Prostate gland (tissue), 2 donors: ENCODE results near the gene HDGFL3. TPM values are rescaled to one million over a fixed set of nuclear protein-coding genes. Genes with fewer than 3 reads are reported as not detected.

Source experiments
- DNase-seq: peaks from one replicate; pipeline ENCODE4 v3.0.0-alpha.2; 2019; ENCODE audit warnings: low spot score
- H3K27ac ChIP-seq, 2 donors: fragments of 200-600 bp; sonication (generic); 2 replicates each; pipeline ENCODE4 v1.5.1; 2017 to 2019
- H3K27me3 ChIP-seq: fragments of 200-600 bp; sonication (generic); replicated peaks from 2 replicates; pipeline ENCODE4 v1.5.1; 2019; ENCODE audit not compliant: insufficient read depth
- H3K36me3 ChIP-seq, 2 donors: fragments of 200-600 bp; sonication (generic); 1 replicate in 1 of 2; 2 replicates in 1 of 2; pipeline versions ENCODE4 v1.5.1 to v1.8.1; 2017 to 2019
- H3K4me1 ChIP-seq: fragments of 200-600 bp; sonication (generic); replicated peaks from 2 replicates; pipeline ENCODE4 v1.5.1; 2019
- H3K4me3 ChIP-seq, 2 donors: fragments of 200-600 bp; sonication (generic); 2 replicates each; pipeline ENCODE4 v1.5.1; 2017 to 2019
- H3K9me3 ChIP-seq: fragments of 200-600 bp; sonication (generic); 2 replicates; pipeline ENCODE4 v1.5.1; 2017
- POLR2A ChIP-seq: fragments of 450-650 bp; IDR thresholded peaks from one replicate; pipeline ENCODE4 v1.6.1; 2016; ENCODE audit warnings: antibody characterized with exemption, mild to moderate bottlenecking
- POLR2AphosphoS5 ChIP-seq: sonication (generic); formaldehyde crosslinking; IDR thresholded peaks from one replicate; pipeline ENCODE4 v1.6.1; 2017; ENCODE audit warnings: antibody characterized with exemption
- WGBS: methylation state at CpG from one replicate; pipeline ENCODE4 v1.1.5; 2018; 5-methylcytosine and 5-hydroxymethylcytosine counted together
- intact Hi-C: fragments of 100-400 bp; cut with DNase I; formaldehyde crosslinking; loops from one replicate; pipeline ENCODE4 v1.14.2; 2022
- total RNA-seq, 2 donors: library from RNA; depleted of rRNA; stranded (reverse); fragments of >200 nt; gene quantifications; one replicate each; pipeline ENCODE4 v1.1.0, GENCODE V29; 2016
- TF ChIP-seq, protein P1 (sequence below), 4 experiments: fragments of 200-600 bp in 2 of 4; fragments of 450-650 bp in 2 of 4; sonication (generic) in 2 of 4; IDR thresholded peaks; 1 replicate in 3 of 4; 2 replicates in 1 of 4; pipeline ENCODE4 v1.5.1; 2016 to 2019; ENCODE audit warnings: antibody characterized with exemption in 4 of 4, mild to moderate bottlenecking in 2 of 4, moderate library complexity in 2 of 4

Gene HDGFL3
- total RNA-seq, 2 donors from 2014 or later: 19.4 to 55.4 TPM

DNA sequence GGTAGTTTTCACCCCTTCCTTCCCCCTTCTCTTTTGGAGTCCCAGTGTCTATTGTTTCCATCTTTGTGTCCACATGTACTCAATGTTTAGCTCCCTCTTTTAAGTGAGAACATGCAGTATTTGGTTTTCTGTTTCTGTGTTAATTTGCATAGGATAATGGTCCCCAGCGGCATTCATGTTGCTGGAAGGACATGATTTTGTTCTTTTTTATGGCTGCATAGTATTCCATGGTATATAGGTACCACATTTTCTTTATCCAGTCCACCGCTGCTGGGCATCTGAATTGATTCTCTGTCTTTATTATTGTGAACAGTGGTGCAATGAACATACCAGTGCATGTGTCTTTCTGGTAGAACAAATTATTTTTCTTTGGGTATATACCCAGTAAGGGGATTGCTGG lies 7.7 kb upstream of the HDGFL3 start:
- WGBS: 93% methylated on average over 2 of the region's 2 CpGs
- H3K27me3 ChIP-seq: no peaks in the 10 kb centered on the region
- no peaks in the 10 kb centered on the region for H3K36me3 ChIP-seq
- TF ChIP-seq POLR2A: no peak
- TF ChIP-seq POLR2AphosphoS5: no peak
- TF ChIP-seq, protein P1, sequence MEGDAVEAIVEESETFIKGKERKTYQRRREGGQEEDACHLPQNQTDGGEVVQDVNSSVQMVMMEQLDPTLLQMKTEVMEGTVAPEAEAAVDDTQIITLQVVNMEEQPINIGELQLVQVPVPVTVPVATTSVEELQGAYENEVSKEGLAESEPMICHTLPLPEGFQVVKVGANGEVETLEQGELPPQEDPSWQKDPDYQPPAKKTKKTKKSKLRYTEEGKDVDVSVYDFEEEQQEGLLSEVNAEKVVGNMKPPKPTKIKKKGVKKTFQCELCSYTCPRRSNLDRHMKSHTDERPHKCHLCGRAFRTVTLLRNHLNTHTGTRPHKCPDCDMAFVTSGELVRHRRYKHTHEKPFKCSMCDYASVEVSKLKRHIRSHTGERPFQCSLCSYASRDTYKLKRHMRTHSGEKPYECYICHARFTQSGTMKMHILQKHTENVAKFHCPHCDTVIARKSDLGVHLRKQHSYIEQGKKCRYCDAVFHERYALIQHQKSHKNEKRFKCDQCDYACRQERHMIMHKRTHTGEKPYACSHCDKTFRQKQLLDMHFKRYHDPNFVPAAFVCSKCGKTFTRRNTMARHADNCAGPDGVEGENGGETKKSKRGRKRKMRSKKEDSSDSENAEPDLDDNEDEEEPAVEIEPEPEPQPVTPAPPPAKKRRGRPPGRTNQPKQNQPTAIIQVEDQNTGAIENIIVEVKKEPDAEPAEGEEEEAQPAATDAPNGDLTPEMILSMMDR (IDR thresholded peaks at IDR 0.05): no peak
- intact Hi-C loops: no loop called here
- DNase-seq: no peak
- no peaks in the 10 kb centered on the region for H3K9me3 ChIP-seq
- no peak overlapping the region for H3K4me3 ChIP-seq
- no peak overlapping the region for H3K27ac ChIP-seq
- no peaks in the 10 kb centered on the region for H3K4me1 ChIP-seq

DNA sequence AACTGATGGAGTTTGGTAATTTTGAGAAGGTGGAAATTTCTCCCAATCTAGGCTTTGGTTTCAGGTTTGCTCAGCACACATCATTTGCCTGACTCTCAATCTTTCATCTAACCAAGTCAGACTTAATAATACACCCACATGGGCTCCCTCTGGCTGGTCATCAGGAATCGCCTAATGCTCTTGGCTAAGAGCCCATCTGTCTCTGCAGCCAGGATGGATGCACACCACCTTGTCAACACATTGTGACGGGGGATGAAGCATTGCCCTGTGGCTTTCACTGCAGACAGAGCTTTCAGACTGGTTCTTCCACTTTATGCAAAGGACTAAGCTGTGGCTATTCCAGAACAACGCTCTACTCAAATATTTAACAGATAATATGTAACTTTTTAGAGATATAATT lies 3.0 kb upstream of the HDGFL3 start:
- Histone ChIP-seq H3K27ac (no peak overlapping the region), H3K4me1 (no peaks in the 10 kb centered on the region), H3K9me3 (no peaks in the 10 kb centered on the region), H3K27me3 (no peaks in the 10 kb centered on the region), H3K4me3 (no peak overlapping the region), H3K36me3 (no peaks in the 10 kb centered on the region)
- DNase-seq: peak; percentile 54
- peak; percentile 69 for TF ChIP-seq POLR2AphosphoS5
- no peak for TF ChIP-seq POLR2A
- WGBS: 40% methylated on average over 3 of the region's 3 CpGs
- intact Hi-C loops: no loop called here

DNA sequence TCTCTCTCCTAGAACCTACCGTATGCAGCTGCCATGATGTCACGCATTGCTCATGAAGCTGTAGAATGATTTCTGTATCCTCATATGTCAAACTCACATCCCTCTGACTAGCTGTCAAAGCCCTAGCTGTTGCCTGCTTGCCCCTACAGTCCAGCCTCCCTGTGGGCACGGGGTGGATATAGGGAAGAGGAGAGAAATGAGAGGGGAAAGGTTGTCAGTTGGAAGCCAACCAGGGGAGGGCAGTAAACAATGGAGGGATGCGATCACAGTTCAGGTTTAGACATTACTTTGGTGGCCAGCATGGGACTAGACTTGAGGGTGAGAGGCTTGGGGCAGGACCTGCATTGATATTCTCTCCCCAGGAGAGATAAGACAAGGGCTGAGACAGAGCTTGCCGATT lies 1.7 kb upstream of the HDGFL3 start:
- Histone ChIP-seq H3K27me3 (no peaks in the 10 kb centered on the region), H3K4me1 (no peaks in the 10 kb centered on the region), H3K36me3 (no peaks in the 10 kb centered on the region), H3K4me3 (no peak overlapping the region), H3K27ac (no peak overlapping the region), H3K9me3 (no peaks in the 10 kb centered on the region)
- TF ChIP-seq POLR2A (no peak), POLR2AphosphoS5 (no peak)
- TF ChIP-seq, protein P1 (IDR thresholded peaks at IDR 0.05): no peak
- WGBS: 81% methylated on average over 5 of the region's 5 CpGs
- DNase-seq: no peak
- intact Hi-C loops: loop anchor here (5.0 kb wide), 1 partner anchor 197 kb away; the partner anchor contains the start of gene C15orf40

DNA sequence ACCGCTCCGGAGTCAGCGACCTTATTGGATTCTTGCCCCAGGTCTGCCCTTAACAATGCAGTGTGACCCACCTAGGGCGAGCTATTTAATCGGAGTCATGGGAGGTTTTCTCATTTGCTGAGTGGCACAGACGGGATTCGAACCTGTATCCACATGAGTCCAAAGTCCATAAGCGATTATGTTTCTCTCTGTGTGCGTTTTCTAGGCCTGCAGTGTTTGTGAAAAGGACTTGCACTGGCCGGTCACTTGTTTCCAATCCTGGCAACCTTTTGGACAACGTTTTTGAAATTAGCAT lies 691 bp upstream of the HDGFL3 start:
- peak overlapping the region; percentile 92 to 93 for H3K27ac ChIP-seq
- no peaks in the 10 kb centered on the region for H3K9me3 ChIP-seq
- H3K4me3 ChIP-seq: peak overlapping the region; percentile 81 to 91
- H3K4me1 ChIP-seq: no peaks in the 10 kb centered on the region
- TF ChIP-seq, protein P1 (IDR thresholded peaks at IDR 0.05): no peak
- TF ChIP-seq POLR2AphosphoS5: no peak
- TF ChIP-seq POLR2A: no peak
- DNase-seq: no peak
- H3K27me3 ChIP-seq: no peaks in the 10 kb centered on the region
- H3K36me3 ChIP-seq: no peaks in the 10 kb centered on the region
- intact Hi-C loops: loop anchor here (5.0 kb wide), 1 partner anchor 196 kb away; the partner anchor contains the start of gene C15orf40
- 10% methylated on average over 11 of the region's 11 CpGs for WGBS

DNA sequence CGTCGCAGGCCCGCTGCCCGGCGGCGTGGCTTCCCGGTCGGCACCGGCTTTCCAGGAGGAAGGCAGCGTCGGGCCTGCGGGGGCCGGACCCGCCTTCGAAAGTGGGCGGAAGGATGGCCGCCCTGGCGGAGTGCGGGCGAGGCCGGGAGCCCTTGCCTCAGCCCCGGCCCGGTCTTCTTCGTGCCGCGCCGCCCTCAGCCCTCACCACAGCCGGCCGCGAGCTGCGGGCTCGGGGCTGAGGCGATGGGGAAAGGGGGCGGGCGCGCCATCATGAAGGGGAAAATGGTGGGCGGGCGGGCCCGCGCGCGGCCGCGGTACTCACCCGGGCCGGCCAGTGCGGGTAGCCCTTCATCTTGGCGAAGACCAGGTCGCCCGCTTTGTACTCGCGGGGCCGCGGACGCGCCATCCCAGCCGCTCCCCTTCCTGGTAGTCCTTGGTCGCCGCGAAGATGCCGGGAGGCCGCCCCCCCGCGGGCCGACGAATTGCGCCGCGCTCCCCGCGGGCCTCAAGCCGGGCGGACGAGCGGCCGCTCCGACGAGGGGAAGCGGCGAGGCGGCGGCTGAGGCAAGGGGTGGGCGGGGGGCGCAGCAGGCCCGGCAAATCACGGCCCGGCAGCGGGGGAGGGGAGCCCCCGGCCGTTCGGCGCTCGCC lies 489 bp downstream of the HDGFL3 start:
- 0% methylated on average over 38 of the region's 93 CpGs for WGBS
- H3K27ac ChIP-seq: peak overlapping the region; percentile 92 to 93
- peak; percentile 36 for DNase-seq
- TF ChIP-seq POLR2AphosphoS5: no peak
- TF ChIP-seq, protein P1 (IDR thresholded peaks at IDR 0.05): no peak
- TF ChIP-seq POLR2A: no peak
- H3K36me3 ChIP-seq: no peaks in the 10 kb centered on the region
- intact Hi-C loops: loop anchor here (1.0 to 5.0 kb wide), 2 partner anchors 140 to 195 kb away; partner anchors contain the start of genes BTBD1 and C15orf40
- H3K27me3 ChIP-seq: no peaks in the 10 kb centered on the region
- H3K4me3 ChIP-seq: peak overlapping the region; percentile 81 to 91
- H3K9me3 ChIP-seq: no peaks in the 10 kb centered on the region
- H3K4me1 ChIP-seq: no peaks in the 10 kb centered on the region
